ENCODE measurements around the gene MYO1E.

MYO1E gene

GRCh38 chr15:59256482-59256881, 116.2 kb downstream of the MYO1E start:
- no peak for DNase-seq

GRCh38 chr15:59255680-59256336, 116.9 kb downstream of the MYO1E start:
- peak; percentile 46 for DNase-seq

GRCh38 chr15:59252137-59252536, 120.5 kb downstream of the MYO1E start:
- DNase-seq: no peak

GRCh38 chr15:59251001-59251845, 121.4 kb downstream of the MYO1E start:
- DNase-seq: no peak

GRCh38 chr15:59250249-59250648, 122.4 kb downstream of the MYO1E start:
- DNase-seq: no peak

- no peak for DNase-seq
Measured at GRCh38 chr15:59249816-59250215, 122.9 kb downstream of the MYO1E start.

GRCh38 chr15:59247364-59247763, 125.3 kb downstream of the MYO1E start:
- DNase-seq: peak; percentile 66

GRCh38 chr15:59245559-59245958, 127.1 kb downstream of the MYO1E start:
- no peak for DNase-seq

GRCh38 chr15:59244337-59244736, 128.3 kb downstream of the MYO1E start:
- DNase-seq: no peak

- DNase-seq: no peak
Measured at GRCh38 chr15:59243622-59244021, 129.0 kb downstream of the MYO1E start.

GRCh38 chr15:59242649-59243048, 130.0 kb downstream of the MYO1E start:
- DNase-seq: no peak

- no peak for DNase-seq
Measured at GRCh38 chr15:59240036-59240435, 132.6 kb downstream of the MYO1E start.

- DNase-seq: no peak
Measured at GRCh38 chr15:59237924-59238331, 134.7 kb downstream of the MYO1E start.

- DNase-seq: no peak
Measured at GRCh38 chr15:59237119-59237855, 135.4 kb downstream of the MYO1E start.

GRCh38 chr15:59236394-59236793, 136.3 kb downstream of the MYO1E start:
- DNase-seq: no peak

GRCh38 chr15:59232476-59232875, 140.2 kb downstream of the MYO1E start:
- DNase-seq: no peak

GRCh38 chr15:59230531-59231055, 142.1 kb downstream of the MYO1E start:
- no peak for DNase-seq

GRCh38 chr15:59229453-59229852, 143.2 kb downstream of the MYO1E start:
- no peak for DNase-seq

GRCh38 chr15:59229015-59229414, 143.7 kb downstream of the MYO1E start:
- no peak for DNase-seq

GRCh38 chr15:59227021-59227420, 145.7 kb downstream of the MYO1E start:
- DNase-seq: no peak

- no peak for DNase-seq
Measured at GRCh38 chr15:59224474-59224873, 148.2 kb downstream of the MYO1E start.

GRCh38 chr15:59223736-59224135, 148.9 kb downstream of the MYO1E start:
- no peak for DNase-seq

GRCh38 chr15:59222906-59223550, 149.6 kb downstream of the MYO1E start:
- DNase-seq: no peak

All from stimulated activated CD4-positive, alpha-beta T cell treated with anti-CD3 and anti-CD28 coated beads, Interleukin-15, amount 100 ng/mL, for 24 hours (primary cell).